Ascending aorta (tissue), 2 donors: Measurements from ENCODE around the gene USP40. TPM values are rescaled to one million over a fixed set of nuclear protein-coding genes. Genes with fewer than 3 reads are reported as not detected.

ENCODE experiments used
- DNase-seq, 2 donors: peaks; one replicate each; pipeline ENCODE4 v3.0.0-alpha.2; 2019; ENCODE audit warnings: low spot score in 2 of 2
- H3K27ac ChIP-seq, 2 donors: fragments of 200-600 bp; sonication (generic); one replicate each; pipeline ENCODE4 v1.5.1; 2016 to 2017; ENCODE audit warnings: mild to moderate bottlenecking in 1 of 2
- H3K27me3 ChIP-seq: fragments of 200-600 bp; sonication (generic); one replicate; pipeline ENCODE4 v1.5.1; 2017
- H3K36me3 ChIP-seq, 2 donors: fragments of 200-600 bp; sonication (generic); one replicate each; pipeline ENCODE4 v1.5.1; 2016
- H3K4me1 ChIP-seq, 2 donors: fragments of 200-600 bp; sonication (generic); one replicate each; pipeline ENCODE4 v1.5.1; 2016 to 2017; ENCODE audit warnings: mild to moderate bottlenecking in 1 of 2
- H3K4me3 ChIP-seq, 2 donors: fragments of 200-600 bp; sonication (generic); one replicate each; pipeline ENCODE4 v1.5.1; 2016 to 2017; ENCODE audit warnings: mild to moderate bottlenecking in 1 of 2
- H3K9me3 ChIP-seq, 2 donors: fragments of 200-600 bp; sonication (generic); one replicate each; pipeline ENCODE4 v1.5.1; 2016
- intact Hi-C: fragments of 100-400 bp; cut with DNase I; formaldehyde crosslinking; loops from one replicate; pipeline ENCODE4 v1.15.1; 2023
- total RNA-seq: library from RNA; depleted of rRNA; stranded (reverse); fragments of >200 nt; gene quantifications from one replicate; pipeline ENCODE4 v1.1.0, GENCODE V29; 2016
- TF ChIP-seq, protein P1 (sequence below), 3 experiments: fragments of 200-600 bp in 2 of 3; fragments of 450-650 bp in 1 of 3; sonication (generic) in 2 of 3; IDR thresholded peaks; one replicate each; pipeline ENCODE4 v1.5.1; 2016 to 2019; ENCODE audit warnings: antibody characterized with exemption in 3 of 3, mild to moderate bottlenecking in 1 of 3, moderate library complexity in 1 of 3

USP40 gene
- total RNA-seq, 1 donor from 2014 or later, result 42.7 TPM

GRCh38 chr2:233492078-233492477 lies 74.5 kb downstream of the USP40 start:
- TF ChIP-seq, protein P1, sequence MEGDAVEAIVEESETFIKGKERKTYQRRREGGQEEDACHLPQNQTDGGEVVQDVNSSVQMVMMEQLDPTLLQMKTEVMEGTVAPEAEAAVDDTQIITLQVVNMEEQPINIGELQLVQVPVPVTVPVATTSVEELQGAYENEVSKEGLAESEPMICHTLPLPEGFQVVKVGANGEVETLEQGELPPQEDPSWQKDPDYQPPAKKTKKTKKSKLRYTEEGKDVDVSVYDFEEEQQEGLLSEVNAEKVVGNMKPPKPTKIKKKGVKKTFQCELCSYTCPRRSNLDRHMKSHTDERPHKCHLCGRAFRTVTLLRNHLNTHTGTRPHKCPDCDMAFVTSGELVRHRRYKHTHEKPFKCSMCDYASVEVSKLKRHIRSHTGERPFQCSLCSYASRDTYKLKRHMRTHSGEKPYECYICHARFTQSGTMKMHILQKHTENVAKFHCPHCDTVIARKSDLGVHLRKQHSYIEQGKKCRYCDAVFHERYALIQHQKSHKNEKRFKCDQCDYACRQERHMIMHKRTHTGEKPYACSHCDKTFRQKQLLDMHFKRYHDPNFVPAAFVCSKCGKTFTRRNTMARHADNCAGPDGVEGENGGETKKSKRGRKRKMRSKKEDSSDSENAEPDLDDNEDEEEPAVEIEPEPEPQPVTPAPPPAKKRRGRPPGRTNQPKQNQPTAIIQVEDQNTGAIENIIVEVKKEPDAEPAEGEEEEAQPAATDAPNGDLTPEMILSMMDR (IDR thresholded peaks at IDR 0.05), result no peak
- intact Hi-C loops, result no loop called here
- Histone ChIP-seq H3K4me1 (peaks cover 0 to 14% of the 10 kb centered on the region in 2 donors), H3K9me3 (no peaks in the 10 kb centered on the region), H3K27me3 (no peaks in the 10 kb centered on the region), H3K4me3 (no peak overlapping the region), H3K36me3 (peaks cover 4 to 47% of the 10 kb centered on the region in 2 donors), H3K27ac (no peak overlapping the region)
- no peak for DNase-seq

DNA sequence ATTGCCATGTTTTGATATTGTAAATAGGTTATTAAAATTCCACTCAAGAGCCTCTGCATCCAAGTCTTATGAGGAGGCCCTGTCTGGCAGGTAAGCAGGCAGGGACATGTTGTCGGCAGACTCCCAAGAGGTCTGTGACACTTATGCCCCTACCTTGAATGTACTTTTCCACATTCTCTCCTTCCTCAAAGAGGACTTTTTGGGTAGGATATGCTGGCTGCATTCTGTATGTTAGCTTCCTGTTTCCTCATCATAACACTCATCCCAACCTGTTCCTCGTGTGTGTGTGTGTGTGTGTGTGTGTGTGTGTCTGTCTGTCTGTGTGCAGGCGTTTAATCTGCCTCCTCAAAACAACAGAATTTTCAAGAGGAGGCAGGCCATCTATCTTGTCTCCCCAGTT lies 75.3 kb downstream of the USP40 start:
- Histone ChIP-seq H3K36me3 (peaks cover 4 to 41% of the 10 kb centered on the region in 2 donors), H3K4me1 (peaks cover 4 to 20% of the 10 kb centered on the region in 2 donors), H3K4me3 (no peak overlapping the region), H3K9me3 (no peaks in the 10 kb centered on the region), H3K27me3 (no peaks in the 10 kb centered on the region), H3K27ac (no peak overlapping the region)
- intact Hi-C loops, result no loop called here
- DNase-seq, result no peak
- TF ChIP-seq, protein P1 (IDR thresholded peaks at IDR 0.05), result no peak

DNA sequence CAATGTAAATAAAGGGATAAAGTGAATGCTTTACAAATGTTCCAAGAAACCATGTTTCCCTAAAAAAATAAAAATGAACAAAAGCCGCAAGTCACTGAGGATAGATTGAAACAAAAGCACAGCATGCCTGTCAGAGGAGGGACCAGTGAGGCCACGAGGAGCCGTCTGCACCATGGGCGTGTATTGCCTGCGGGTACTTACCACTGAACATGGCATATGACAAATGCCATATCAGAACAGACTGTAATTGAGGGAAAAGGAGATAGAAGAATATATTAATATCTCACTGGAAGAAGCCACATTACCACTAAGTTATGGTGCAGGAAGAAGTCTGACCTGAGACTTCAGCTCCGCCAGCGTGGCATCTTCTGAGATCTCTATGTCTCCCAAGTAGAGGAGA lies 75.8 kb downstream of the USP40 start:
- H3K27ac ChIP-seq, result peak overlapping the region in 1 of 2 donors; percentile 86
- intact Hi-C loops, result no loop called here
- H3K27me3 ChIP-seq, result no peaks in the 10 kb centered on the region
- no peaks in the 10 kb centered on the region for H3K9me3 ChIP-seq
- no peak overlapping the region for H3K4me3 ChIP-seq
- TF ChIP-seq, protein P1 (IDR thresholded peaks at IDR 0.05), result no peak
- H3K36me3 ChIP-seq, result peaks cover 4 to 37% of the 10 kb centered on the region in 2 donors
- peaks cover 7 to 25% of the 10 kb centered on the region in 2 donors for H3K4me1 ChIP-seq
- DNase-seq, result no peak

- TF ChIP-seq, protein P1 (IDR thresholded peaks at IDR 0.05), result no peak
- Histone ChIP-seq H3K4me3 (no peak overlapping the region), H3K9me3 (no peaks in the 10 kb centered on the region), H3K27me3 (no peaks in the 10 kb centered on the region), H3K4me1 (peaks cover 7 to 36% of the 10 kb centered on the region in 2 donors), H3K36me3 (peaks cover 4 to 34% of the 10 kb centered on the region in 2 donors), H3K27ac (peak overlapping the region; percentile 82 to 86)
- no peak for DNase-seq
- intact Hi-C loops, result loop anchor here (5.0 to 10.0 kb wide), 3 partner anchors 47 to 78 kb away; partner anchors contain the start of gene USP40
Observed at GRCh38 chr2:233489666-233490065, 76.9 kb downstream of the USP40 start.

GRCh38 chr2:233489143-233489542 lies 77.4 kb downstream of the USP40 start:
- TF ChIP-seq, protein P1 (IDR thresholded peaks at IDR 0.05), result no peak
- peaks cover 4 to 34% of the 10 kb centered on the region in 2 donors for H3K36me3 ChIP-seq
- no peaks in the 10 kb centered on the region for H3K9me3 ChIP-seq
- DNase-seq, result no peak
- peaks cover 7 to 39% of the 10 kb centered on the region in 2 donors for H3K4me1 ChIP-seq
- intact Hi-C loops, result loop anchor here (5.0 to 10.0 kb wide), 3 partner anchors 47 to 78 kb away; partner anchors contain the start of gene USP40
- peak overlapping the region; percentile 82 to 86 for H3K27ac ChIP-seq
- no peaks in the 10 kb centered on the region for H3K27me3 ChIP-seq
- no peak overlapping the region for H3K4me3 ChIP-seq
